WI38 (cell line): ENCODE results near the gene EWSR1.

Experiments
- H3K4me3 ChIP-seq: 2 replicates; pipeline ENCODE4 v1.5.1; 2011; ENCODE audit warnings: low read depth, mild to moderate bottlenecking, control low read depth, low read length
- CTCF ChIP-seq: IDR thresholded peaks from 2 replicates; pipeline ENCODE4 v1.5.1; 2012; ENCODE audit warnings: low read depth, mild to moderate bottlenecking, control low read depth, low read length

The EWSR1 gene

GRCh38 chr22:29275819-29276565 lies 7.9 kb downstream of the EWSR1 start:
- TF ChIP-seq CTCF = no peak
- no peak overlapping the region for H3K4me3 ChIP-seq

- H3K4me3 ChIP-seq = no peak overlapping the region
- TF ChIP-seq CTCF = no peak
Measured at GRCh38 chr22:29277927-29278326, 9.9 kb downstream of the EWSR1 start.

- TF ChIP-seq CTCF = no peak
- H3K4me3 ChIP-seq = no peak overlapping the region
Measured at GRCh38 chr22:29284196-29284595, 16.1 kb downstream of the EWSR1 start.

- TF ChIP-seq CTCF = no peak
Measured at GRCh38 chr22:29288837-29289236, 20.8 kb downstream of the EWSR1 start.

GRCh38 chr22:29290061-29290460 lies 22.0 kb downstream of the EWSR1 start:
- H3K4me3 ChIP-seq = no peak overlapping the region
- TF ChIP-seq CTCF = no peak

More at GRCh38 chr22:29288837-29289236, 20.8 kb downstream of the EWSR1 start:
- no peak overlapping the region for H3K4me3 ChIP-seq

GRCh38 chr22:29291215-29291614 lies 23.1 kb downstream of the EWSR1 start:
- no peak for TF ChIP-seq CTCF
- no peak overlapping the region for H3K4me3 ChIP-seq

- TF ChIP-seq CTCF = no peak
- H3K4me3 ChIP-seq = no peak overlapping the region
Measured at GRCh38 chr22:29292379-29292778, 24.3 kb downstream of the EWSR1 start.
